GM23248 (cell line): Measurements from ENCODE around the gene WDR27. TPM values are rescaled to one million over a fixed set of nuclear protein-coding genes. Genes with fewer than 3 reads are reported as not detected.
A peak's percentile ranks its signal among the peaks of the same experiment; 100 is the strongest.

Experiments used
- DNase-seq: peaks from one replicate; pipeline ENCODE4 v3.0.0-alpha.2; 2015
- H2AFZ ChIP-seq: fragments of 200-600 bp; sonication (generic); 2 replicates; pipeline ENCODE4 v1.6.1; 2016; ENCODE audit warnings: antibody characterized with exemption
- H3F3A ChIP-seq: fragments of 200-600 bp; sonication (generic); 2 replicates; pipeline ENCODE4 v1.6.1; 2016; ENCODE audit warnings: mild to moderate bottlenecking, antibody characterized with exemption, mixed run types; ENCODE audit not compliant: insufficient read depth
- H3K27ac ChIP-seq: fragments of 200-600 bp; sonication (generic); 2 replicates; pipeline ENCODE4 v1.5.1; 2016; ENCODE audit warnings: mild to moderate bottlenecking
- H3K27me3 ChIP-seq: fragments of 200-600 bp; sonication (generic); replicated peaks from 2 replicates; pipeline ENCODE4 v1.6.1; 2016; ENCODE audit warnings: mild to moderate bottlenecking; ENCODE audit not compliant: insufficient read depth
- H3K36me3 ChIP-seq: fragments of 200-600 bp; sonication (generic); 2 replicates; pipeline ENCODE4 v1.6.1; 2016; ENCODE audit warnings: low read depth, mild to moderate bottlenecking
- H3K4me1 ChIP-seq: fragments of 200-600 bp; sonication (generic); 2 replicates; pipeline ENCODE4 v1.6.1; 2016; ENCODE audit warnings: mild to moderate bottlenecking; ENCODE audit not compliant: insufficient read depth
- H3K4me2 ChIP-seq: fragments of 200-600 bp; sonication (generic); one replicate; pipeline ENCODE4 v1.6.1; 2016; ENCODE audit warnings: mild to moderate bottlenecking; ENCODE audit not compliant: unreplicated experiment
- H3K4me3 ChIP-seq: fragments of 200-600 bp; sonication (generic); 2 replicates; pipeline ENCODE4 v1.5.1; 2016; ENCODE audit warnings: mild to moderate bottlenecking
- H3K79me2 ChIP-seq: fragments of 200-600 bp; sonication (generic); 2 replicates; pipeline ENCODE4 v1.6.1; 2016; ENCODE audit warnings: mild to moderate bottlenecking; ENCODE audit not compliant: insufficient read depth
- H3K9ac ChIP-seq: fragments of 200-600 bp; sonication (generic); 2 replicates; pipeline ENCODE4 v1.6.1; 2016; ENCODE audit warnings: mild to moderate bottlenecking
- H3K9me2 ChIP-seq: fragments of 200-600 bp; sonication (generic); 2 replicates; pipeline ENCODE4 v1.6.1; 2016; ENCODE audit warnings: mixed run types, mild to moderate bottlenecking, moderate library complexity; ENCODE audit not compliant: insufficient read depth
- H3K9me3 ChIP-seq: fragments of 200-600 bp; sonication (generic); one replicate; pipeline ENCODE4 v1.6.1; 2017; ENCODE audit warnings: low read depth
- H4K20me1 ChIP-seq: fragments of 200-600 bp; sonication (generic); 2 replicates; pipeline ENCODE4 v1.6.0; 2016; ENCODE audit not compliant: insufficient read depth
- EZH2 ChIP-seq: fragments of 200-600 bp; sonication (generic); IDR thresholded peaks from 2 replicates; pipeline ENCODE4 v1.6.1; 2018; ENCODE audit warnings: antibody characterized with exemption, mild to moderate bottlenecking; ENCODE audit not compliant: insufficient read depth, poor library complexity, severe bottlenecking
- EZH2phosphoT487 ChIP-seq: fragments of 200-600 bp; sonication (generic); IDR thresholded peaks from 2 replicates; pipeline ENCODE4 v1.6.1; 2018; ENCODE audit warnings: antibody characterized with exemption, moderate library complexity, mild to moderate bottlenecking, low read depth; ENCODE audit not compliant: insufficient read depth
- WGBS, 2 experiments: methylation state at CpG; one replicate each; pipeline ENCODE4 v1.1.6; 2015 to 2017; ENCODE audit warnings: low lambda C conversion rate in 2 of 2, low coverage in 1 of 2; ENCODE audit errors: missing lambda C conversion rate in 2 of 2; 5-methylcytosine and 5-hydroxymethylcytosine counted together
- in situ Hi-C: fragments of 300-500 bp; cut with MboI; formaldehyde crosslinking; loops from 2 replicates; pipeline ENCODE4 v1.15.0; 2020
- polyA plus RNA-seq: library from polyadenylated mRNA; unstranded; fragments of >200 nt; fragmentation: Nextera tagmentation; extraction: Ambion mirVana; gene quantifications from 2 replicates; pipeline ENCODE4 v1.2.1, GENCODE V29; 2016
- total RNA-seq: library from RNA; depleted of rRNA; stranded (reverse); fragments of >200 nt; shearing (Covaris generic); gene quantifications from 2 replicates; pipeline ENCODE4 v1.2.3, GENCODE V29; 2014

WDR27 gene
- total and polyA plus RNA-seq, 2 experiments from 2014 or later, result 9.2 to 9.3 TPM

DNA sequence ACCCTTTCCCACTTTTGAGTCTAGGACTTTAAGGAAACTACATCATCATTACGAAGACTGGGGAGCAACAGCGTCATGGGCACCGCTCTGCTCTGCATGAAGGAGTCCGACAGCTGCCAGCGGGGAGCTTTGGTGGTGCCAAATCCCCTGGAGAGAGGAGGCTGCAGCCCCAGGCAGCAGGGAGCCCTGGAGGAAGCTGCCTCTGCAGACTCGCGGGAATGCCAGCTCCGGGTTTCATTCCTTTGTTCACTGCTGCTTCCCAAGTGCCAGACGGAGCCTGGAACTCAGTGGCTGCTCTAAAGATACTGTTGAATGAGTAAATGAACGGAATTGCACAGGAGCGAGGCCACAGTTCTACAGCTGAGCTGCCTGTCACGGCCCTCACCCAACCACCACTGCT is 251.7 kb downstream of the WDR27 start:
- no peak overlapping the region for H3K27ac ChIP-seq
- no peaks in the 10 kb centered on the region for H4K20me1 ChIP-seq
- no peak overlapping the region for H3K4me2 ChIP-seq
- H3K9ac ChIP-seq, result no peak overlapping the region
- no peaks in the 10 kb centered on the region for H3K36me3 ChIP-seq
- H3K4me3 ChIP-seq, result no peak overlapping the region
- no peaks in the 10 kb centered on the region for H3K9me3 ChIP-seq
- no peaks in the 10 kb centered on the region for H3K27me3 ChIP-seq
- in situ Hi-C loops, result no loop called here
- no peaks in the 10 kb centered on the region for H3K9me2 ChIP-seq
- no peaks in the 10 kb centered on the region for H3K79me2 ChIP-seq
- peak overlapping the region; percentile 90 for H2AFZ ChIP-seq
- peaks cover 48% of the 10 kb centered on the region for H3K4me1 ChIP-seq
- no peak for TF ChIP-seq EZH2phosphoT487
- no peak for TF ChIP-seq EZH2
- H3F3A ChIP-seq, result peaks cover 21% of the 10 kb centered on the region
- peak; percentile 27 for DNase-seq
- 34 to 43% methylated on average over 12 of the region's 12 CpGs for WGBS, 2 experiments

DNA sequence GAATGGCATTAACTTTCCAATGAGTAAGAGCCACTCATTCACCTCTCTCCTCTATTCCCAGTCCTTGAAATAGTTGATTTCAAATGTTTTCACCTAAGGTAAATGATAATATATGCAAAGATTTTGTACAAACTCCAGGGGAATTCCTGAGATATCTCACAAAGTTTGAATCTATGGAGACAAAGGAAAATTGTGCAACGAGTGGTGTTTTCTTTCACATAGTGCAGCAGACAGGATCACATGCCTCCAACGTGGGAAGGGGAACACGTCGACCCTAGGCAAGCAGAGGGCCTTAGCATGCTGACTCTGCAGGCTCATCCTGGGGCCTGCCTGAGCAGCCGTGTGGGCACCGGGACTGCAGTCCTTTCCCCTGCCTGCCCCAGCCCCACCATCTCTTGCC is 252.6 kb downstream of the WDR27 start:
- H3K36me3 ChIP-seq, result no peaks in the 10 kb centered on the region
- H3K27ac ChIP-seq, result no peak overlapping the region
- 94 to 95% methylated on average over 6 of the region's 6 CpGs for WGBS, 2 experiments
- no peak overlapping the region for H3K4me2 ChIP-seq
- no peak overlapping the region for H2AFZ ChIP-seq
- H3F3A ChIP-seq, result peaks cover 20% of the 10 kb centered on the region
- no peak overlapping the region for H3K9ac ChIP-seq
- H3K79me2 ChIP-seq, result no peaks in the 10 kb centered on the region
- DNase-seq, result no peak
- no peaks in the 10 kb centered on the region for H3K27me3 ChIP-seq
- H3K4me3 ChIP-seq, result no peak overlapping the region
- no peaks in the 10 kb centered on the region for H3K9me2 ChIP-seq
- H4K20me1 ChIP-seq, result no peaks in the 10 kb centered on the region
- peaks cover 41% of the 10 kb centered on the region for H3K4me1 ChIP-seq
- no peaks in the 10 kb centered on the region for H3K9me3 ChIP-seq
- no peak for TF ChIP-seq EZH2
- no peak for TF ChIP-seq EZH2phosphoT487
- in situ Hi-C loops, result no loop called here

DNA sequence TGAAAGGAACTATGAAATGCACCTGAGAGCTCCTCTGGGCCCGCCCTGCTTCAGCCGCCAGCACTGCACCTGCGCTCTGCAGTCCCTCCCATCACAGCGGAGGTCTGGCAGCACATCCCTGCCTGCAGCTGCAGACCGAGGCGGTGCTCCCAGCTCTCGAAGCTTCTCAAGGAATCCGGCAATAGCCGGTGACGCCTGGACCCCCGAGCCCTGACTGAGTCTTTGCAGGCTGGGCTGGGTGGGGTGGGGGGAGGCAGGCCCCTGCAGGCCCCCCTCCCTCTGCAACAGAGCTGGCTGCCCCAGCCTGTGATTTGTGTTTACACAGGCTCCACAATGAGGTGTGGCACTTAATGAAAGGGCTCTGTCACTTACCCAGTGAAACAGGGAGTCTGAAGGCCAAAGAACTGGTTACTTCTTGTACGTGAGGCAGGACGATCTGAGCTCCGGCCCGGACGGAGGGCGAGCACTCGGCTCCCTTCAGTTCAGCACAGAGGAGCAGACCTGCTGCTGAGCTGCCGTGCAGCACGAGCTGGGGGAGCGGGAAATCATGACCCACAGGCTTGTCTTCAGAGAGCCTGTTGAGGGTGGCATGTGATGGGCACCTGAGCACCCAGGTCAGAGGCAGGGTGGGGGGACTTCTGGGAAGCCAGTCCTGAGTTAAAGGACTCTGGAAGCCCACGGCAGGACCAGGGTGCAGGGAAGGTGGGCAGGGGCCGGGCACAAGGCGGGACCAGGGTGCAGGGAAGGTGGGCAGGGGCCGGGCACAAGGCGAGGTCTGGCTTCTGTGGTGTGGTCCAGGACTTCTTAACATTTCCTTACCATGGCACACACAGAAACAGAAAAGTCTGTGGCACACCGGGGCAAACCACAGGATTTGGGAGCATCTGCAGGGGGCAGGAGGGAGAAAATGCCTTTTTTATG is 255.9 kb downstream of the WDR27 start:
- H3K4me2 ChIP-seq, result no peak overlapping the region
- no peaks in the 10 kb centered on the region for H3K9me2 ChIP-seq
- no peak overlapping the region for H2AFZ ChIP-seq
- DNase-seq, result no peak
- H3K9me3 ChIP-seq, result no peaks in the 10 kb centered on the region
- in situ Hi-C loops, result no loop called here
- no peaks in the 10 kb centered on the region for H4K20me1 ChIP-seq
- H3K9ac ChIP-seq, result no peak overlapping the region
- H3K4me1 ChIP-seq, result peaks cover 17% of the 10 kb centered on the region
- peaks cover 1% of the 10 kb centered on the region; the same call in 1 of the 2 replicates for H3F3A ChIP-seq
- TF ChIP-seq EZH2 (no peak), EZH2phosphoT487 (no peak)
- no peaks in the 10 kb centered on the region for H3K36me3 ChIP-seq
- no peak overlapping the region for H3K4me3 ChIP-seq
- H3K27me3 ChIP-seq, result no peaks in the 10 kb centered on the region
- no peaks in the 10 kb centered on the region for H3K79me2 ChIP-seq
- no peak overlapping the region for H3K27ac ChIP-seq
- WGBS, 2 experiments, result 82 to 84% methylated on average over 24 to 27 of the region's 27 CpGs

DNA sequence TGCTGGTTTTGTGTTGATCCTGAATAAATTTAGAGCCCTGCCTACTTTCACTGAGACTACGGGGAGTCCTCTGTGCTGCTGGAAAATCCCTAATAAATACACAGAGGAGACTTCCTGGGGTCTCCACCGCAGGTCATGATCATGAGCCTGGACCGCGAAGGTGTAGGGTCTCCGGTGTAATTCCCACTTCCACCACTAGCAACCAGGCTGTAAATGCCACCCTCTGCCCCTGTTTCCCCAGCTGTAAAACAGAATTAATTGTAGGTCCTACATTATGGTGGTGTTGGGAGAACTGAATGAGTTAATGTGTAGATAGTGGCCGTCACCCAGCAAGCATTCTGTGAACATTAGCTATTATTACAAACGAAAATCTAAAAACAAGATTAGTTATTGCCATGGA is 256.6 kb downstream of the WDR27 start:
- WGBS, 2 experiments, result 88 to 92% methylated on average over 7 of the region's 7 CpGs
- H2AFZ ChIP-seq, result no peak overlapping the region
- H3K4me1 ChIP-seq, result peaks cover 10% of the 10 kb centered on the region
- H3F3A ChIP-seq, result no peaks in the 10 kb centered on the region
- no peaks in the 10 kb centered on the region for H3K79me2 ChIP-seq
- no peaks in the 10 kb centered on the region for H3K9me3 ChIP-seq
- H3K27ac ChIP-seq, result no peak overlapping the region
- H4K20me1 ChIP-seq, result no peaks in the 10 kb centered on the region
- no peak for DNase-seq
- no peaks in the 10 kb centered on the region for H3K36me3 ChIP-seq
- no peaks in the 10 kb centered on the region for H3K9me2 ChIP-seq
- H3K4me3 ChIP-seq, result no peak overlapping the region
- H3K4me2 ChIP-seq, result no peak overlapping the region
- in situ Hi-C loops, result no loop called here
- no peak overlapping the region for H3K9ac ChIP-seq
- TF ChIP-seq EZH2phosphoT487 (no peak), EZH2 (no peak)
- H3K27me3 ChIP-seq, result no peaks in the 10 kb centered on the region
